Stimulated activated naive CD8-positive, alpha-beta T cell treated with anti-CD3 and anti-CD28 coated beads, Interleukin-15, Interleukin-2, amounts not matched to agents 100 ng/mL and 50 ng/mL, for 24 hours (primary cell): ENCODE measurements around the gene MBOAT7.

Source experiments
- H3K27ac Mint-ChIP-seq: one replicate; pipeline ENCODE4 v1.8.0; 2021; ENCODE audit warnings: mild to moderate bottlenecking, mixed read lengths
- H3K27me3 Mint-ChIP-seq: one replicate; pipeline ENCODE4 v1.8.0; 2021; ENCODE audit warnings: mixed read lengths
- H3K36me3 Mint-ChIP-seq: one replicate; pipeline ENCODE4 v1.8.0; 2021; ENCODE audit warnings: low read depth, mixed read lengths
- H3K4me1 Mint-ChIP-seq: one replicate; pipeline ENCODE4 v1.8.0; 2021; ENCODE audit warnings: low read depth, mixed read lengths
- H3K4me3 Mint-ChIP-seq: one replicate; pipeline ENCODE4 v1.8.0; 2021; ENCODE audit warnings: mild to moderate bottlenecking, mixed read lengths
- H3K9me3 Mint-ChIP-seq: one replicate; pipeline ENCODE4 v1.8.0; 2021; ENCODE audit warnings: mixed read lengths

Gene MBOAT7

DNA sequence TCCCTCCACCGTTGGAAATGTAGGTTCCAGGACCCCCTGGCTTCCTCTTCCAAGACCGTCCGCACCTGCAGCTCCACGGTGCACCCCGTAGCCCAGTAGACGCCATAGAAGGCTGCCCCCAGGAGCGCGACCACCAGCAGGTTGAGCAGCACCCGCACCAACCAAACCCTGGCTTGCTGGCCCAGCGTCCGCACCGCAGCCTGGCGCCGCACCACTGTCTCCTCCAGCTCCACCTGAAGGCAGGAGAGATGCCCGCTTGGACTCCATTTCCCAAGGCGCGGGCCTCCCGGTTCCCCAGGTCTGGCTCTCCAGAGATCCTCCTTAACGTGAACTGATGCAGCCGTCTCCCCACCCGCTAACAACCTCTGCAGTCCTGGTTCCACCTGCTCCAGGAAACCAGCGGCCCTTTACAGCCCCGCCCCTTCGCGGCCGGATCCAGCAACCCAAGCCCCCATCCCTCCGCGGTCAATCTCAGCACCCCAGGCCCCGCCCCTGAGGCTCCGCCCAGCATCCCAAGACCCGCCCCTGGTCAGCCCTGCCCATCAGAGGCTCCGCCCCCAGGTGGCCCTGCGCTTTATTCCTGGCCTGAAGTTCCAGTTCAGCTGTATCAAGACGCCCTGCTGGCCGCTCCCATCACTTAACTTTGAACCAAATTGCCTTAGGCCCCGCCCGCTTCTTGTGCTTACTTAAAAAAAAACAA lies 24.9 kb downstream of the MBOAT7 start:
- peaks cover 19% of the 10 kb centered on the region for H3K27me3 Mint-ChIP-seq
- H3K9me3 Mint-ChIP-seq: no peaks in the 10 kb centered on the region
- peaks cover 1% of the 10 kb centered on the region for H3K36me3 Mint-ChIP-seq
- peak overlapping the region; percentile 57 for H3K4me3 Mint-ChIP-seq
- peaks cover 48% of the 10 kb centered on the region for H3K4me1 Mint-ChIP-seq
- H3K27ac Mint-ChIP-seq: no peak overlapping the region

DNA sequence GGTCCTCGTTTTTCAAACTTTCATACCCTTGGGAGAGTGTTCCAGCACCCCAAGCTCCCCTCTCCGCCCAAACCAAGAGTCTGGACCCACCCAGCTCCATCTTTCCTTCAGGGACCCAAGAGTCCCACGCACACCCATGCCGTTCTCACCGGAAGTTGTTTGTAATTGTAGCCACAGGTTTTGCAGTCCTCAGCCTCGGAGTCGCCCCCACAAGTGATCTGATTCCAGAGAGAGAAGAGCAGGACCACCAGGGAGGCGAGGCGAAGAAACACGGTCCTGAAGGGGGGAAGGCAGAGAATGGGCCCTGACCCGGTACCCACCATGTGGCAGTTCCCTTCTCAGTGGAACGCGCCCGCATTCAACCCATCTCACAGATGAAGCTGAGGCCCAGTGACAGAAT lies 26.5 kb downstream of the MBOAT7 start:
- peaks cover 3% of the 10 kb centered on the region for H3K36me3 Mint-ChIP-seq
- H3K9me3 Mint-ChIP-seq: no peaks in the 10 kb centered on the region
- H3K4me3 Mint-ChIP-seq: peak overlapping the region; percentile 79
- no peak overlapping the region for H3K27ac Mint-ChIP-seq
- H3K27me3 Mint-ChIP-seq: peaks cover 19% of the 10 kb centered on the region
- peaks cover 63% of the 10 kb centered on the region for H3K4me1 Mint-ChIP-seq

DNA sequence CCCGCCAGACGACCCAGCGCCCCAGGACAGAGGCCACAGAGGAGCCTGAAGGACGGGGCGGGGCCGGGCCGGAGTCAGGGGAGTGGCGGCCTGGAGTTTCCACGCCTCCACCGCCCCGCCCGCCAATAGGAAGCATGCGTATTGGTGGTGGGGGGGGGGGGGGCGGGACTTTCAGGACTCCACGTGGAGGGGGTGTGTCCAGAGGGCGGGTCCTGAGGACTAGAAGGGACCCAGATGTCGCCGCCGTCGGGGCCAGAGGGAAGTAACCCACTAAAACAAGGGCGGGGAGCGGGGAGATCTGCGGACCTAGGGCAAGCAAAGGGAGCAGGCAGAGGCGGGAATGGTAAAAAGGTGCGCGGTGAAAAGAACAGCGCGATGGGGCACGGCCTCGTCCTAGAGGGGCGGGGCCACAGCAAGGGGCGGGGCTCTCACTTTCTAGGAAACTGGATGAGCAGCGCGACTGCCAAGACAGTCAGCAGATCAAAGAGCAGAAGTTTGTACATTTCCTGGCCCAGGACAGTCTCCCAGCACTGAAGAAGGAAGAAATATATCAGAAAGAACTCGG lies 27.1 kb downstream of the MBOAT7 start:
- Mint-ChIP-seq H3K27me3 (peaks cover 19% of the 10 kb centered on the region), H3K4me1 (peaks cover 67% of the 10 kb centered on the region), H3K36me3 (peaks cover 3% of the 10 kb centered on the region), H3K9me3 (no peaks in the 10 kb centered on the region), H3K4me3 (peak overlapping the region; percentile 79), H3K27ac (peak overlapping the region; percentile 38)

DNA sequence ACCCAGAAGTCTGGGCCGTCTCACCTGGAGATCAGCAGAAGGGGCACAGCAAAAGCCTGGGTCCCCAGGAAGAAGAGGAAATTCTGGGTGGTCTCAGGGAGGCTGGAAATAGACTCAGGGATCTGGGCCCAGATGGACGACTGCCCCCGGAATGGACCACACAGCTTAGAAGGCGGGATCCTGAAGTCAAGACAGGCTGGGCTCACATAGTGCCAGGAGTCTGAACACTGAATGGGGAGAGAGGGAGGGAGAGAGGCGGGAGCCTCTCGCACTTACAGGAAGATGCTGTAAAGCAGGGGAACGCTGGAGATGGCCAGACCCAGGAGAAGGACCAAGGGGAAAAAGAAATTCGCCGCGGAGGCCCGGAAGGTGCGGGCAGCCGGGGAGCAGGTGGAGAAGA lies 28.5 kb downstream of the MBOAT7 start:
- Mint-ChIP-seq H3K4me3 (peak overlapping the region; percentile 97), H3K27me3 (peaks cover 18% of the 10 kb centered on the region), H3K4me1 (peaks cover 72% of the 10 kb centered on the region), H3K9me3 (no peaks in the 10 kb centered on the region), H3K36me3 (peaks cover 15% of the 10 kb centered on the region), H3K27ac (peak overlapping the region; percentile 99)

DNA sequence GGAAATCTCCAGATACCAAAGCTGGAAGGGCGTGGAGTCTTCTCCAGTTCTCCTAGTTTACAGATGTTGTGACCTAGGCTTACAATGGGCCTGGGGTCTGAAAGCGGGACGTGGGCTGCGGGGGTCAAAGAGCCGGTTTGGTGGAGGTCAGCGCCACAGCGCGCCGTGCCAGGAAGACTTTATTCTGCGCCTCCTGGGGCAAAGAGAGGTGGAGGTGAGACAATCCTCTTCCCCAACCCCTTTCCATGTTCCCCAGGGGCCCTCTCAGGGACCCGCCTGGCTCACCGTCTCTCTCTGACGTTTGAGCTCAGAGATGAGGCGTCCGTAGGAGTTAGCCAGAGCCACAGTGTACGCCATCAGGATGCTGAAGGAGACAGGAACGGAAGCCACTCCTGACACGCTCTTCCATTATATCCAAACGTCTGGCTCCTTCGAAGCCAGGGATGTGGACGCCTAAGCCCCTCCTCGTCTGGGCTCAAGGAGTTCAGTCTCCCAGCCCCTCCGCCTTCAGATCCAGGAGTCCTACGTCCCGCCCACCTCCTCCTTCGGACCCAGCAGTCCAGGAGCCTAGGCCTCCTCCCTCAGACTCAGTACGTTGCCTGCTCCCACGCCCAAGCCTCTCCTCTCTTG lies 29.1 kb downstream of the MBOAT7 start:
- H3K9me3 Mint-ChIP-seq: no peaks in the 10 kb centered on the region
- peak overlapping the region; percentile 97 for H3K4me3 Mint-ChIP-seq
- H3K27ac Mint-ChIP-seq: peak overlapping the region; percentile 99
- peaks cover 13% of the 10 kb centered on the region for H3K27me3 Mint-ChIP-seq
- H3K36me3 Mint-ChIP-seq: peaks cover 18% of the 10 kb centered on the region
- H3K4me1 Mint-ChIP-seq: peaks cover 72% of the 10 kb centered on the region

DNA sequence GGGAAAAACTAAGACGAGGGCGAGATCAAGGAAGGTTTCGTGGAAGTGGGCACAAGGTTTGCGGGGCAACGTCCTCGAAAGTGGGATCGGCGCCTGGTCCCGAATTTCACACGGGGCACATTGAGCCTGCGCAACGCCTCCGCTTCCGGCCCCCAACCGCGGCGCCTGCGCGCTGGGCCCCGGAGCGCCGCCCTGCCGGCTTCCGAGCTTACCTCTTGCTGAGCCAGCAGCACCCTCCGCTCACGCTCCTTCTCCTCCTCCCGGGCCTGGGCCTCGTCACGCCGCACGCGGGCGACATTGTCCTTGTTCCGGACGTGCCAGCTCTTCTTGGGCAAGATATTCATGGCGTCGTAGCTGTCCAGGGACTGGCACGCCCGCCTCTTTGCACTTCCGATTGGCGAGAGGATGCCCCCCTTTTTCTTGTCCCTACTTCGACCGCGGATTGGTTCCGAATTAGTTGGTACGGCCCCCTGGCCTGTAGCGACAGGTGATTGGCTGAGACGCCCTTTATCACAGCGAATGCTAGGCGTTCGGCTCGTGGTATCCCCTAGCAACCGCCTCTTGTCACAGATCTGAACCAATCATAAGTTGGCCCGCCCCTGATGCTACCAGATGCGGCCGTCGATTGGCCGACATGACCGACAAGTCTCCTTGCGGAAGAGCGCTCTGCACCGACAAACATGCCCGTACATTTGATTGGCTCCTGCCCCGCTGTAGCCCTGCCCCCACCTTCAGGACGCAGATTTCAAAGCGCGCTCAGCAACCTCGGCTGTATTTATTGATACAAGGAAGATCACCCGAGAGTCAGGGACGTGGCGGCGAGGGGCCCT lies 29.8 kb downstream of the MBOAT7 start, which contains the start of gene LENG1:
LENG1 (minus strand) TSS at position 370 of the 830 bp plus-strand sequence; CDS start at position 344, 26 bp downstream.
- H3K36me3 Mint-ChIP-seq: peaks cover 23% of the 10 kb centered on the region
- peak within 1 kb of the TSS; percentile 99 for H3K27ac Mint-ChIP-seq
- H3K4me1 Mint-ChIP-seq: peaks cover 75% of the 10 kb centered on the region
- peaks cover 11% of the 10 kb centered on the region for H3K27me3 Mint-ChIP-seq
- peak within 1 kb of the TSS; percentile 97 for H3K4me3 Mint-ChIP-seq
- no peaks in the 10 kb centered on the region for H3K9me3 Mint-ChIP-seq

DNA sequence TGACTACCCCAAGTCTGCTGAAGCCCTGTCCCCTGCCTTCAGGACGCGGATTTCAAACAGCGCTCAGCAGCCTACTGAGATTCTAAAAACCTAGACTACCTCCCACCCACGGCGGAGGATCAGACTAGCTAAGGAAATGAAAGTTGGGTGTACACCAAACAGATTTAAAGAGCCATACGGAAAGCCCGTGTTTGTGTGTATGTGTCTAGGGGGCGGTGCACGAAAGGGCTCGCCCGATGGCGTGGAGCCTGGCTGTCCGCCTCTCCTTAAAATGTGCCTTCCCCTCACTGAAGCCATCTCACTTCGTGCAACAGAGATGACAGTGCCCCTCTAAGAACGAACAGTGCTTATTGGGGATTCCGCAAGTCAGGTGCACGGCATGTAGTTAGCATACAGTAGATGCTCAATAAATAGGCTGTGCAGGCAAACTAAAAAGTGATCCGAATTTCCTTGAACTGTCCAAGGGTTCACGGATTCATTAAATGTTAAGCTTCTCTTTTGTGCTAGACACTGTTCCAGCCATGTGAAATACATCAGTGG lies 30.5 kb downstream of the MBOAT7 start:
- H3K4me3 Mint-ChIP-seq: peak overlapping the region; percentile 97
- H3K27ac Mint-ChIP-seq: peak overlapping the region; percentile 99
- peaks cover 6% of the 10 kb centered on the region for H3K27me3 Mint-ChIP-seq
- peaks cover 75% of the 10 kb centered on the region for H3K4me1 Mint-ChIP-seq
- peaks cover 30% of the 10 kb centered on the region for H3K36me3 Mint-ChIP-seq
- H3K9me3 Mint-ChIP-seq: no peaks in the 10 kb centered on the region

DNA sequence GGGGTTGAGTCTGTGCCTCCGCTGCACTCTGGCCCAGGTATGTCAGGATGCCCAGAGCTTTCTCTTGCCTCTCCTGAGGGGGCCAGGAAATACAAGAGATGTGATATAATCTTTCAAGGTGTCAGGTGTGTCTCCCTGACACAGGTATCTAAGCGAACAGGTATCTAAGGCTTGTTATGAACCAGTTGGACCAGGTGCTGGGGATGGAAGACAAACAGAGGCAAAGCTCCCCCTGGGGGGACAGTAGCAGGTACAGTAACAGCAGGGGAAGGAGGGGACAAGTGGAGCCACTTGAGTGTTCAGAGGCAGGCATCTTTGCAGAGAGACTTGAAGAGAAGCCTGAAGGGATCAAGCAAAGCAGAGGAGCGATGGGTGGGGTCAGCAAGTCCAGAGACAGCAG lies 32.4 kb downstream of the MBOAT7 start:
- Mint-ChIP-seq H3K4me3 (no peak overlapping the region), H3K36me3 (peaks cover 38% of the 10 kb centered on the region), H3K27ac (peak overlapping the region; percentile 71), H3K9me3 (no peaks in the 10 kb centered on the region), H3K27me3 (no peaks in the 10 kb centered on the region), H3K4me1 (peaks cover 66% of the 10 kb centered on the region)

DNA sequence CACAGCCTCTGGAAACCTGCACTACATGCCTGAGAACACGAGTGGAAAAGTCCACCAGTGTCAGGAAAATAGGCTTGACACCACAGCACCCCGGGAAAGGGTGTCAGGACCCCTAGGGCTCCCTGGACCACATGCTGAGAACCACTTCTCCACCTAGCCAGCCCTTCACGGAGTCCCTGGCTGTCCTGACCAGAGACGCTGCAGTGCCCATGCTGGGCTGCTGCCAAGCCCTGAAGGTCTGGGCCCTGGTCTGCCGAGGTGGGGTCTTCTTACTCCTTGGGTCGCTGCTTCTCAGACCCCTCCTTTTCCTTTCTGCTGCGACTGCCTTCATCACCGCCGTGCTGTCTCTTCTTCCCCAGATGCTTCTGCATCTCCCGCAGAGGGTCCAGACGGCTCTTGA lies 32.9 kb downstream of the MBOAT7 start:
- Mint-ChIP-seq H3K36me3 (peaks cover 42% of the 10 kb centered on the region), H3K27ac (no peak overlapping the region), H3K27me3 (no peaks in the 10 kb centered on the region), H3K9me3 (no peaks in the 10 kb centered on the region), H3K4me3 (no peak overlapping the region), H3K4me1 (peaks cover 61% of the 10 kb centered on the region)

DNA sequence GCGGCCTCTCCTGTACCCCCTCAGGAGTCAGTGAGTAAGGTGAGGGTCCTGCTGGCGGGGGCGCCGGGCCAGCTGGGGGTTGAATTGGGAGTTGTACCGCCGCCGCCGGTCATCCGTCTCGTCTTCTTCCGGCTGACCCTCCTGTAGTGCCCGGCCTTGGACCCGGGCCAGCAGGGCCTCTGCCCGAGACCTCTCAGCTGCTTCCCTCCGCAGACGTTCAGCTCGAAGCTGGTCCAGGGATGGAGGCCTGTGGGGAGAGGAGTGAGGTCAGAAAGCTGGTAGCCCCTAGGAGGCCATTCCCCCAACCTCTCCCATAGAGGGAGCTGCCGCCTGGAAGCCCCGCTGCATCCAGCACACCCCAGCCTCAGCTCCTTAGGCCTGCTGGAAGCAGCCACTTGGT lies 33.7 kb downstream of the MBOAT7 start:
- peaks cover 48% of the 10 kb centered on the region for H3K36me3 Mint-ChIP-seq
- H3K9me3 Mint-ChIP-seq: no peaks in the 10 kb centered on the region
- H3K4me3 Mint-ChIP-seq: no peak overlapping the region
- H3K27ac Mint-ChIP-seq: no peak overlapping the region
- H3K27me3 Mint-ChIP-seq: no peaks in the 10 kb centered on the region
- H3K4me1 Mint-ChIP-seq: peaks cover 55% of the 10 kb centered on the region

DNA sequence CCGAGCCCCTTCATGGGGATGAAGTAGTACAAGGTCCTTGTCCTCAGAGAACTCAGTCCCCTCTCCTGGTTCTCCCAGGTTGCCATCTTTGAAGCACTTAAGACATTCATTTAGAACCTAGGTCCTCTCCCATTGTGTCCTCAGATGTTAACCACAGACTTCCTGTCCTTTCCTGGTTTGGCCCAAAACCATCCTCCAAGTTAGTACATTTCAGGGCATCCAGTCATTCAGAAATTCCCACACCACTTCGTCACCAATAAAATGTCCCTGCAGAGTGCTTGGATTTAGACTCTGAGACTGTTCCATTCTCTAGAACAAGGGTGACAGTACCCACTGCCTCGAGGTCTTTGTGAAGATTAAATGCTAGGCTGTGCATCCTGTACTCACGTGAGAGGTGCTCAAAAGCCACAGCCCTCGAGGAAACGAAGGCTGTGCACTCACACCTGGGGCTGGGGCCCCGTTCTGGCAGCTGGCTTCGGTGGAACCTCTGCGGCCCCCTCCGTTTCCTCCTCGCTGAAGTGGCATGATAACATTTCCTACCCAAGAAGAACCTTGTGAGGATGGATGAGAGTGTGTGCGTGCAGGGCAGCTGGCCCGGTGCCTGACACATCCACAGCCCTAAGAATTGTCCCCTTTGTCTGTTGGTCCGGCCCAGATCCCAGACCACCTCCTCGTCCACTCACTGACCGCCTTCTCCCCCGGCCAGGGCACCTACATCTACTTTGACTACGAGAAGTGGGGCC lies 34.6 kb downstream of the MBOAT7 start:
- Mint-ChIP-seq H3K9me3 (no peaks in the 10 kb centered on the region), H3K4me3 (no peak overlapping the region), H3K36me3 (peaks cover 52% of the 10 kb centered on the region), H3K27me3 (no peaks in the 10 kb centered on the region), H3K4me1 (peaks cover 45% of the 10 kb centered on the region), H3K27ac (peak overlapping the region; percentile 72)

DNA sequence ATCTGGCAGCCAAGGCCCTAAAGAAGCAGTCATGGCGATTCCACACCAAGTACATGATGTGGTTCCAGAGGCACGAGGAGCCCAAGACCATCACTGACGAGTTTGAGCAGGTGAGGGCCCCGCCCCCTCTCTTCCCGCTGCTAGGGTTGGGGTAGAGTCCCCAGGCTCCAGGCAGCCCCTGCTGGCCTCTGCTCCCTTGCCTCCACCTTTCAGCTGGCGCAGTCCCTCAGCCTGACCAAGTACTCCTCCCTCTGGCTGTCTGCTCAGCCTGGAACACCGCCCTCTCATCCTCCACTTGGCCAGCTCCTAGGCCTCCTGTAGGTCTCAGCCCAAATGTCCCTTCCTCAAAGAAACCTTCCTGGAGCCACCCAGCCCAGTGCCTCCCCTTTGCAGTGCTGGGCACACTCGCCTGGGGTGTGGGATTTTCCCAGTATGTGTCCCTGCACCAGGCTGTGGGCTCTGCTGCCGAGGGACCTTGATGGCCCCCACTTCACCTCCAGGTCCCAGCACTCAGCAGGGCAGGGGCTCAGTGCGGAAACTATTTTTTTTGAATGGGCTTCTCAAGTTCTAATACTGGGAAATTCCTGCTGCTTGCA lies 35.6 kb downstream of the MBOAT7 start:
- Mint-ChIP-seq H3K9me3 (no peaks in the 10 kb centered on the region), H3K4me3 (no peak overlapping the region), H3K4me1 (peaks cover 37% of the 10 kb centered on the region), H3K36me3 (peaks cover 58% of the 10 kb centered on the region), H3K27me3 (no peaks in the 10 kb centered on the region), H3K27ac (peak overlapping the region; percentile 52)

DNA sequence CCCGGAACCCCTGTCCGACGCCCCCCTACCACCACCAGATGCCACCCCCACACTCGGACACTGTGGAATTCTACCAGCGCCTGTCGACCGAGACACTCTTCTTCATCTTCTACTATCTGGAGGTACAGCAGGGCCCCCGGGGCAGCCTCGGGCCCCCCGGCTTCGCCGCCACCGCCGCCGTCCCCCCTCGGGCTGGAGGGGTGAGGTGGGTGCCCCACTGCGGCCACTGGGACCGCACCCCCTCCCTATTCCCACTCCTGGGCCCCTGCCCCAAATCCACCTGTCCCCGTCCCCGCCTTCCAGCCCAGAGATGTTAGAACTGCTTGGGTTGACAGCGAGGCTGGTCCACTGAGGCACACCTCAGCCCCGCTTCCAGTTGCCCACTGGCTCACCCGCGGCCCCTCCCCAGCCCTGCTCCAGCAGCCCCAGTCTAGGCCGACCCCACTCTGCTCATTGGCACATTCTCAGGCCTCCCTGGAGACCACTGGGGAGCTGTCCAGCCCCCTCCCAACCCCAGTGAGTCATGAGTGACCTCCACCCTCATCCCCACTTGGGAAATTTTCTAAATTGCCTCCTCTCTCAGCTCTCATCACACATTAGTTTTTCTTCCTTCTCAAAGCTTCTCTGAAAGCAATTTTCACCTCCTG lies 36.4 kb downstream of the MBOAT7 start:
- peaks cover 29% of the 10 kb centered on the region for H3K4me1 Mint-ChIP-seq
- no peak overlapping the region for H3K27ac Mint-ChIP-seq
- H3K27me3 Mint-ChIP-seq: no peaks in the 10 kb centered on the region
- no peak overlapping the region for H3K4me3 Mint-ChIP-seq
- no peaks in the 10 kb centered on the region for H3K9me3 Mint-ChIP-seq
- H3K36me3 Mint-ChIP-seq: peaks cover 61% of the 10 kb centered on the region
